Measurements from ENCODE around the gene NXN. TPM values are rescaled to one million over a fixed set of nuclear protein-coding genes. Genes with fewer than 3 reads are reported as not detected.

NXN gene
- polyA plus RNA-seq, 1 donor from 2014 or later: 14.8 TPM

- H3K36me3 ChIP-seq (ENCODE audit: insufficient read depth, low read length): no peaks in the 10 kb centered on the region
These were observed 183.0 kb downstream of the NXN start for GRCh38 chr17:796609-797008.

GRCh38 chr17:795721-796120 lies 183.9 kb downstream of the NXN start:
- Histone ChIP-seq H3K9me3 (ENCODE audit: low read length) (no peaks in the 10 kb centered on the region), H3K9ac (ENCODE audit: low read length) (peak overlapping the region; percentile 56), H3K4me2 (ENCODE audit: low read length) (no peak overlapping the region), H3K79me2 (replicated peaks; ENCODE audit: insufficient read depth, low read length) (no peaks in the 10 kb centered on the region), H3F3A (ENCODE audit: insufficient read depth, low read length, poor library complexity, severe bottlenecking) (no peaks in the 10 kb centered on the region), H3K27ac (ENCODE audit: low read length) (no peak overlapping the region), H3K36me3 (ENCODE audit: insufficient read depth, low read length) (no peaks in the 10 kb centered on the region), H2AFZ (ENCODE audit: low read depth, low read length) (no peak overlapping the region), H4K20me1 (ENCODE audit: insufficient read depth) (no peaks in the 10 kb centered on the region), H3K27me3 (ENCODE audit: insufficient read depth, low read depth, low read length) (no peaks in the 10 kb centered on the region), H3K4me3 (ENCODE audit: low read length) (no peak overlapping the region), H3K9me2 (ENCODE audit: insufficient read depth, low read length) (no peaks in the 10 kb centered on the region)
- no peak for TF ChIP-seq MXI1 (conservative IDR thresholded peaks at IDR 0.05; ENCODE audit: poor library complexity, severe bottlenecking)
- TF ChIP-seq EP300 (conservative IDR thresholded peaks at IDR 0.05; ENCODE audit: poor library complexity, severe bottlenecking): no peak
- no peak for TF ChIP-seq EZH2 (IDR thresholded peaks at IDR 0.05; ENCODE audit: borderline replicate concordance, insufficient read depth, low read length, poor library complexity, severe bottlenecking)
- TF ChIP-seq RAD21 (conservative IDR thresholded peaks at IDR 0.05): no peak
- no peak for TF ChIP-seq SMC3 (conservative IDR thresholded peaks at IDR 0.05; ENCODE audit: poor library complexity)
- TF ChIP-seq REST (IDR thresholded peaks at IDR 0.05; ENCODE audit: borderline replicate concordance): no peak
- TF ChIP-seq CTCF (IDR thresholded peaks at IDR 0.05; ENCODE audit: poor library complexity, severe bottlenecking): no peak
- no peak for TF ChIP-seq TAF1 (IDR thresholded peaks at IDR 0.05; ENCODE audit: low read depth)
- TF ChIP-seq POLR2AphosphoS5 (IDR thresholded peaks at IDR 0.05): no peak

More at GRCh38 chr17:796609-797008, 183.0 kb downstream of the NXN start:
- Histone ChIP-seq H3K9ac (ENCODE audit: low read length) (no peak overlapping the region), H3K4me2 (ENCODE audit: low read length) (no peak overlapping the region), H4K20me1 (ENCODE audit: insufficient read depth) (no peaks in the 10 kb centered on the region), H3K27ac (ENCODE audit: low read length) (no peak overlapping the region), H3F3A (ENCODE audit: insufficient read depth, low read length, poor library complexity, severe bottlenecking) (no peaks in the 10 kb centered on the region), H3K27me3 (ENCODE audit: insufficient read depth, low read depth, low read length) (no peaks in the 10 kb centered on the region), H3K79me2 (replicated peaks; ENCODE audit: insufficient read depth, low read length) (no peaks in the 10 kb centered on the region), H2AFZ (ENCODE audit: low read depth, low read length) (no peak overlapping the region), H3K4me3 (ENCODE audit: low read length) (no peak overlapping the region), H3K9me2 (ENCODE audit: insufficient read depth, low read length) (no peaks in the 10 kb centered on the region), H3K9me3 (ENCODE audit: low read length) (no peaks in the 10 kb centered on the region)
- no peak for TF ChIP-seq SMC3 (conservative IDR thresholded peaks at IDR 0.05; ENCODE audit: poor library complexity)
- no peak for TF ChIP-seq EZH2 (IDR thresholded peaks at IDR 0.05; ENCODE audit: borderline replicate concordance, insufficient read depth, low read length, poor library complexity, severe bottlenecking)
- TF ChIP-seq RAD21 (conservative IDR thresholded peaks at IDR 0.05): no peak
- TF ChIP-seq TAF1 (IDR thresholded peaks at IDR 0.05; ENCODE audit: low read depth): no peak
- no peak for TF ChIP-seq EP300 (conservative IDR thresholded peaks at IDR 0.05; ENCODE audit: poor library complexity, severe bottlenecking)
- no peak for TF ChIP-seq MXI1 (conservative IDR thresholded peaks at IDR 0.05; ENCODE audit: poor library complexity, severe bottlenecking)
- no peak for TF ChIP-seq REST (IDR thresholded peaks at IDR 0.05; ENCODE audit: borderline replicate concordance)
- TF ChIP-seq POLR2AphosphoS5 (IDR thresholded peaks at IDR 0.05): no peak
